Heart right ventricle (tissue), 16 donors: ENCODE results near the gene PTPRN2. TPM values are rescaled to one million over a fixed set of nuclear protein-coding genes. Genes with fewer than 3 reads are reported as not detected.

Source experiments
- ATAC-seq, 8 donors: fragments of 200-7000 bp; cut with Tn5 transposase; one replicate each; pipeline ENCODE4 v1.9.1; 2020; ENCODE audit warnings: mild to moderate bottlenecking in 8 of 8, moderate library complexity in 8 of 8, moderate number of reproducible peaks in 1 of 8
- DNase-seq, 2 donors: peaks; one replicate each; pipeline ENCODE4 v3.0.0-alpha.2; 2020
- H3K27ac ChIP-seq, 10 donors: fragments of 200-600 bp; sonication (generic) in 2 of 10; one replicate each; pipeline versions ENCODE4 v1.5.0 to v1.8.0; 2020 to 2022; ENCODE audit warnings: mild to moderate bottlenecking in 3 of 10
- H3K27me3 ChIP-seq, 7 donors: fragments of 200-600 bp; one replicate each; pipeline ENCODE4 v1.8.0; 2021 to 2022; ENCODE audit warnings: mild to moderate bottlenecking in 2 of 7
- H3K36me3 ChIP-seq, 9 donors: fragments of 200-600 bp; sonication (generic) in 1 of 9; one replicate each; pipeline versions ENCODE4 v1.5.0 to v1.8.0; 2020 to 2022; ENCODE audit warnings: mild to moderate bottlenecking in 2 of 9
- H3K4me1 ChIP-seq, 9 donors: fragments of 200-600 bp; sonication (generic) in 1 of 9; one replicate each; pipeline versions ENCODE4 v1.5.0 to v1.8.0; 2020 to 2022; ENCODE audit warnings: mild to moderate bottlenecking in 4 of 9
- H3K4me3 ChIP-seq, 10 donors: fragments of 200-600 bp; sonication (generic) in 2 of 10; one replicate each; pipeline versions ENCODE4 v1.5.0 to v1.8.0; 2020 to 2022; ENCODE audit warnings: mild to moderate bottlenecking in 7 of 10, moderate library complexity in 2 of 10
- H3K9me3 ChIP-seq, 11 donors: fragments of 200-600 bp in 10 of 11; sonication (generic) in 2 of 11; one replicate each; pipeline versions ENCODE4 v1.5.0 to v1.8.0; 2013 to 2022; ENCODE audit warnings: mild to moderate bottlenecking in 2 of 11, control low read depth in 1 of 11, moderate library complexity in 1 of 11
- WGBS, 2 donors: extraction: QIAGEN DNeasy Blood & Tissue Kit; methylation state at CpG; one replicate each; pipeline ENCODE4 v1.1.7; 2013; ENCODE audit warnings: inconsistent platforms in 1 of 2; 5-methylcytosine and 5-hydroxymethylcytosine counted together
- intact Hi-C, 10 donors: fragments of 100-400 bp; cut with DNase I; formaldehyde crosslinking; loops; one replicate each; pipeline versions ENCODE4 v1.11.1 to v1.14.2; 2022
- polyA plus RNA-seq, 2 donors: library from polyadenylated mRNA; stranded (reverse); fragments of 200-250 nt; gene quantifications; one replicate each; pipeline ENCODE4 v1.2.3, GENCODE V29; 2013
- total RNA-seq, 10 donors: library from RNA; stranded (reverse); fragmentation: NEBNext Ultra II Directional in 3 of 10; extraction: Animal tissue kit (Norgen Biotek cat#: 25700) in 3 of 10; gene quantifications; one replicate each; pipeline versions ENCODE4 v1.2.1 to v1.2.4, GENCODE V29; 2021 to 2023
- TF ChIP-seq, protein P1 (sequence below), 9 donors: fragments of 200-600 bp; sonication (generic) in 2 of 9; IDR thresholded peaks; one replicate each; pipeline versions ENCODE4 v1.5.0 to v1.8.0; 2021 to 2022; ENCODE audit warnings: antibody characterized with exemption in 9 of 9, mild to moderate bottlenecking in 5 of 9, moderate library complexity in 1 of 9
- donor health status: Arrhythmogenic right ventricular cardiomyopathy.
- donor health status: ischemic (EF 13 %, LVEDD 7.1; RV severe dilation, severe dysfunction).
- donor health status: healthy with polysubstance abuse.
- donor health status: DM: no; HTN: yes; CAD: no.
- donor health status: DM: no; HTN: no; CAD: no.
- donor health status: ischemic (EF 25% LVEDD 6.9; RV normal size, moderate dysfunction).
- donor health status: ischemic (EF 25% LVEDD 5.7; RV mildly dilated, moderate dysfunction).
- donor health status: healthy.
- donor health status: DM: yes; HTN: yes; CAD: no.
- donor health status: Ischemic cardiomyopathy.
- donor health status: ischemic (EF 35%, LVEDD 5.7; RV mildly dilated, moderate dysfunction).
- donor health status: nonischemic (EF 11% LVEDD 7.7; RV severe dilation, severe dysfunction).
- donor health status: DM: yes; HTN: yes; CAD: no.
- donor health status: PGD.
- donor health status: ischemic (EF 29% LVEDD 5.4; RV normal size, mild dysfunction).
- donor health status: nonischemic (EF 23%, LVEDD 6.1; RV moderate dilation, normal function).

The PTPRN2 gene
- total and polyA plus RNA-seq, 12 donors, result 0.82 to 1.8 (median 1.3) TPM

GRCh38 chr7:157661611-157661975 lies 926.0 kb downstream of the PTPRN2 start:
- H3K27me3 ChIP-seq, result peaks cover 0 to 50% (median 27%) of the 10 kb centered on the region in 7 donors
- TF ChIP-seq, protein P1, sequence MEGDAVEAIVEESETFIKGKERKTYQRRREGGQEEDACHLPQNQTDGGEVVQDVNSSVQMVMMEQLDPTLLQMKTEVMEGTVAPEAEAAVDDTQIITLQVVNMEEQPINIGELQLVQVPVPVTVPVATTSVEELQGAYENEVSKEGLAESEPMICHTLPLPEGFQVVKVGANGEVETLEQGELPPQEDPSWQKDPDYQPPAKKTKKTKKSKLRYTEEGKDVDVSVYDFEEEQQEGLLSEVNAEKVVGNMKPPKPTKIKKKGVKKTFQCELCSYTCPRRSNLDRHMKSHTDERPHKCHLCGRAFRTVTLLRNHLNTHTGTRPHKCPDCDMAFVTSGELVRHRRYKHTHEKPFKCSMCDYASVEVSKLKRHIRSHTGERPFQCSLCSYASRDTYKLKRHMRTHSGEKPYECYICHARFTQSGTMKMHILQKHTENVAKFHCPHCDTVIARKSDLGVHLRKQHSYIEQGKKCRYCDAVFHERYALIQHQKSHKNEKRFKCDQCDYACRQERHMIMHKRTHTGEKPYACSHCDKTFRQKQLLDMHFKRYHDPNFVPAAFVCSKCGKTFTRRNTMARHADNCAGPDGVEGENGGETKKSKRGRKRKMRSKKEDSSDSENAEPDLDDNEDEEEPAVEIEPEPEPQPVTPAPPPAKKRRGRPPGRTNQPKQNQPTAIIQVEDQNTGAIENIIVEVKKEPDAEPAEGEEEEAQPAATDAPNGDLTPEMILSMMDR (IDR thresholded peaks at IDR 0.05), result no peak
- DNase-seq (no peak), ATAC-seq (no peak)
- peaks cover 0 to 9% (median 0%) of the 10 kb centered on the region in 9 donors for H3K4me1 ChIP-seq
- no peak overlapping the region for H3K27ac ChIP-seq
- WGBS, 2 donors, result 68 to 75% methylated on average over 11 of the region's 11 CpGs
- intact Hi-C loops, result no loop called here
- H3K36me3 ChIP-seq, result no peaks in the 10 kb centered on the region
- no peaks in the 10 kb centered on the region for H3K9me3 ChIP-seq
- H3K4me3 ChIP-seq, result no peak overlapping the region

- TF ChIP-seq, protein P1 (IDR thresholded peaks at IDR 0.05), result no peak
- H3K27me3 ChIP-seq, result peaks cover 0 to 50% (median 27%) of the 10 kb centered on the region in 7 donors
Measured at GRCh38 chr7:157660971-157661610, 926.5 kb downstream of the PTPRN2 start.

GRCh38 chr7:157658851-157659412 lies 928.7 kb downstream of the PTPRN2 start:
- Histone ChIP-seq H3K27me3 (peaks cover 0 to 38% (median 27%) of the 10 kb centered on the region in 7 donors), H3K9me3 (no peaks in the 10 kb centered on the region), H3K4me3 (no peak overlapping the region), H3K36me3 (no peaks in the 10 kb centered on the region), H3K27ac (no peak overlapping the region), H3K4me1 (peaks cover 0 to 9% (median 0%) of the 10 kb centered on the region in 9 donors)
- intact Hi-C loops, result no loop called here
- TF ChIP-seq, protein P1 (IDR thresholded peaks at IDR 0.05), result no peak
- ATAC-seq (no peak), DNase-seq (no peak)
- WGBS, 2 donors, result 80 to 81% methylated on average over 24 to 26 of the region's 26 CpGs

More at GRCh38 chr7:157660971-157661610, 926.5 kb downstream of the PTPRN2 start:
- H3K36me3 ChIP-seq, result no peaks in the 10 kb centered on the region
- no peak overlapping the region for H3K27ac ChIP-seq
- 64 to 66% methylated on average over 43 of the region's 43 CpGs for WGBS, 2 donors
- no peaks in the 10 kb centered on the region for H3K9me3 ChIP-seq
- H3K4me1 ChIP-seq, result peaks cover 0 to 9% (median 0%) of the 10 kb centered on the region in 9 donors
- DNase-seq (no peak), ATAC-seq (peak in 1 of 8 donors; percentile 38)
- intact Hi-C loops, result no loop called here
- no peak overlapping the region for H3K4me3 ChIP-seq

- TF ChIP-seq, protein P1 (IDR thresholded peaks at IDR 0.05), result no peak
- Histone ChIP-seq H3K9me3 (no peaks in the 10 kb centered on the region), H3K4me1 (peaks cover 0 to under 1% (median 0%) of the 10 kb centered on the region in 9 donors), H3K36me3 (no peaks in the 10 kb centered on the region), H3K4me3 (no peak overlapping the region), H3K27me3 (peaks cover 0 to 31% (median 23%) of the 10 kb centered on the region in 7 donors), H3K27ac (no peak overlapping the region)
- ATAC-seq (no peak), DNase-seq (no peak)
- intact Hi-C loops, result no loop called here
- WGBS, 2 donors, result 84 to 85% methylated on average over 29 of the region's 29 CpGs
Measured at GRCh38 chr7:157657741-157658740, 929.6 kb downstream of the PTPRN2 start.
